Measurements from ENCODE around the gene LTBP2.

The LTBP2 gene

DNA sequence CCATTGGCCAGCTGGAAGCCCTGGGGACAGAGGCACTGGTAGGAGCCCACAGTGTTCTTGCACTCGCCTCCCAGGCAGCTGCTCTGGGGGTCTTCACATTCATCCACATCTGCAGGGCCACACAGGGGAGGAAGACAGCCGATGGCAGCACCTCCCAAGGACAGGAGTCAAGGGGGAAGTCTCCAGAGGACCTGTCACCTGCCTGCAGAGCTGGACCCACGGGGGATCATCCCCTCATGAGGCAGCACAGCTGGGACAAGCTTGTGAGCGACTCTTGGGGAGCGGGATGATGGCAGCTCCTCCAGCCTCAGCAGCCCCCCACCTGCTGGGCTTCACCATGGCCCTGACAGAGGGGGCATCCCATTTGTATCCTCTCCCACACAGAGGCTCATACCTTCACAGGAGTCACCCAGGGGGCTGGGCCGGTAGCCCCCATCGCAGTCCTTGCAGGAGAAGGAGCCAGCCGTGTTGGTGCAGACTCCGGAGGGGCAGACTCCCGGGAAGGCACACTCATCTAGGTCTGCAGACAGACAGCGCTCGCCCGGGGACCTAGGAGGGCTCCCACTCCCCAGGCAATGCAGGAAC, 103.1 kb downstream of the LTBP2 start:
- no peak for DNase-seq (ENCODE audit: low read depth, low spot score)

DNA sequence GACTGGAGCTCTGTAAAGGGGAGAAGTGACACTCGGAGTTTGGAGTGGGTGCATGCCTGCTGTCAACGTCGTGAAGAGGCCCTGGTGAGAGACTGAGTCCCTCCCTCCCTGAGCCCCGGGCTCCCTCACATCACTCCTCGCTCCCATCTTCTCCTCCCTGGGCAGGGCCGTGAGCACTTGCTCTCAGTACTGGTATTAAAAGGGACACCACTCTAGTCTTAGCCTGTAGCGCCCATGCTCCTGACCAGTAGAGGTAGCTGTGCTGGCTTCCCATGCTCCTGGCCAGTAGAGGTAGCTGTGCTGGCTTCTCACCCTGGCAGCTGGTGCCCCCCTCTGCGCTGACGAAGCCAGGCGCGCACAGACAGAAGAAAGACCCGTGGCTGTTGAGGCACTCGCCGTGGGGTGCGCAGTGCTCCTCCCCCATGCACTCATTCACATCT, 103.7 kb downstream of the LTBP2 start:
- no peak for DNase-seq (ENCODE audit: low read depth, low spot score)

DNA sequence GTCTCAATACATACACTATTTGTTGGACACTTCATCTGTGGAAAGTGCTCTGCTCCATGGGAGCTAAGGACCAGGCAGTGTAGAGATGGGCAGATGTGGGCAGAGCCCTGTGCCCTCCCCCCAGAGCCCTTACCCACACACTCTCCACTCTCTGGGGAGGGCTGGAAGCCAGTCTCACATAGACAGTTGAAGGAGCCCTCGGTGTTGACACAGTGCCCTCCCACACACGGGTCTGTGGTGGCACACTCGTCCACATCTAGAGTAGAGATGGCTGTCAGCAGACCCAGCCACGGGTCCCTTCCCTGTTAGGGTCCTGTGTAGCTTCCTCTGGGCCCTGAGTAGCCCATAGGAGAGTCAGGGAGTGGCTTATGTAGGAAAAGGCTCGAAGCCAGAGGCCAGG, 104.2 kb downstream of the LTBP2 start:
- no peak for DNase-seq (ENCODE audit: low read depth, low spot score)

DNA sequence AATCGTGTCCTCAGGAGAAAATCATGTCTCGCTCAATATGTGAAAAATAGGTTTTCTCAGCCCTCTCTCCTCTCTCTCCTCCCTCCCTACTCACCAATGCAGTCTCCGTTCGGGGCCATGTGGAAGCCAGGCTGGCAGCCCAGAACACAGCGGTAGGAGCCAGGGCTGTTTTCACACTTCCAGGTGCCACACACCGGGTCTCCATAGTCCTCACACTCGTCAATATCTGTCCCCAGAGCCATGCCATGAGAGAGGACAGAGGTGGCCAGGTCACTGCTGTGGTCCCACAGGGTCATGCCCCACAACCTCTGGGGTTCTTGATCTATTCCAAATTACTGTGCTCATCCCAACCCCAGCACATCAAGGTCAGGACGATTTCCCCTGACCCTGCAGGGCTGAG, 105.0 kb downstream of the LTBP2 start:
- DNase-seq (ENCODE audit: low read depth, low spot score): no peak

DNA sequence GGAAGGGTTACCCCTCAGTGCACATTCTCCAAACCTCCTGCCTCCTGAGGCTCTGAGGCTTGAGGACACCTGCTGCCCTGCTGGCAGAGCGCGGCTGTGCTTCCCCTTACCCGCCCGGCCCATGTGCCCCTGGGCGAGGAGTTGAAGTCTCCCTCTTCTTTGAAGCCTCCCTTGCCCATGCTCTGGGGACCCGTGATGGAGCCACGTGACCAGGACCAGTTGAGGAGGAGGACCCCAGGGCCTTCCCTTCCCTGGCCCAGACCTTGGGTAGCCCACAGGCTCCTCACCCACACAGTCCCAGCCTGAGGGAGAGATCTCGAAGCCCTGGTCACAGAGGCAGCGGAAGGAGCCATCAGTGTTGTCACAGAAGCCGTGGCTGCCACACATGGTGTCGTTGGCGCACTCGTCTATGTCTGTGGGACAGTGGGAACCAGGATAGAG, 105.6 kb downstream of the LTBP2 start:
- no peak for DNase-seq (ENCODE audit: low read depth, low spot score)

DNA sequence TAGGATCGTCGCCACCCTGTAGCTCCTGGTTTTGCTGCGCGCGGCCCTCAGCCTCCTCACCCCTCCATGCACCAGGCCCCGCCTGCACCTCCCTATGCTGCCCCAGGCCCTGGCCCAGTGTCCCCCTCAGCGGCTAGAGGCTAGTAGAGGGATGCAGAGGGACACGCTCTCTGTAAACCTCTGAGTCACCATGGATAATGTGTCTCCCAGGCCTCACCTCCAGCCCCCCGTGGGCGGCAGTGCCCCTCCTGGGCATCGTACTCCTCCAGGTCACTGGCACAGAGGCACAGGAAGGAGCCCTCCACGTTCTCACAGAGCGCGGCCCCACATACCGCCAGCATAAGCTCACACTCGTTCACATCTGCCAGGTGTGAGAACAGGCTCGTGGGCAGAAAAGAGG, 106.2 kb downstream of the LTBP2 start:
- DNase-seq (ENCODE audit: low read depth, low spot score): no peak

DNA sequence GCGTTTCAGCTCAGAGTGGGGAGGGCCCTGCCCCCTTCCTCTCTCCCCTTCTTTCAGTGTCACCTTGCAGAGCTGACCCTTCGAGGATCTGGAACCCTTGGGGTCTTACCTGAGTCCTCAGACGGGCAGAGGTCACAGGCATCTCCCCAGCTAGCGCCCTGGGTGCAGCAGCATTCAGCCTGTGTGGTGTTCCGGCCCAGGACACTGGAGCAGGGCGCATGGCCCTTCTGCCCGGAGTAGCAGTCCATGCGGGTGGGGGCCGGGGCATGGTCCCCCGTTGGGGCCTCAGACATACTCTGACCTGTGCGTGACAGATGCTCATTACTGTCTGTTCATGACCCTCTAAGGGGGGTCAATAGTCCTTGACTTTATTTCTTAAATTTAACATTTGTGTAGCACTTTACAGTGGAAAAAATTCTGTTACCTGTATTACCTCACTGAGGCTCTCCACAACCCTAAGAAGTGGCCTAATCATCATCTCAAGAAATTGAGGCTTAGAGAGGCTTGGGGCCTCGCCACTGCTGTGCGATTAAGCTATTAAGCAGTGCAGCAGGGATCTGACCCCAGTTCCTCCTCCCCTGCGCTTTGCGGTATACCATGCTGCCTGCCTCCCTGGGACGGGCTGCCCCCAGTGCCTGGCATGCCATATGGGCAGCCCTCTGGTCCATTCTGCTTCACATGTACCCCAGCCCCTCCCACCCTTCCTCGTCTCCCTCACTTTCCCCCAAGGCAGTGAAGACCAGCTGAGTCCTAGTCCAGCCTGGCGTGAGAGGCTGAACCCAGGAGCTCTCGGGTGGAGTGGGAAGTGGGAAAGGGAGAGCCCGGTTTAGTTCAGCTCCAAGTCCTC, 106.9 kb downstream of the LTBP2 start:
- DNase-seq (ENCODE audit: low read depth, low spot score): no peak

DNA sequence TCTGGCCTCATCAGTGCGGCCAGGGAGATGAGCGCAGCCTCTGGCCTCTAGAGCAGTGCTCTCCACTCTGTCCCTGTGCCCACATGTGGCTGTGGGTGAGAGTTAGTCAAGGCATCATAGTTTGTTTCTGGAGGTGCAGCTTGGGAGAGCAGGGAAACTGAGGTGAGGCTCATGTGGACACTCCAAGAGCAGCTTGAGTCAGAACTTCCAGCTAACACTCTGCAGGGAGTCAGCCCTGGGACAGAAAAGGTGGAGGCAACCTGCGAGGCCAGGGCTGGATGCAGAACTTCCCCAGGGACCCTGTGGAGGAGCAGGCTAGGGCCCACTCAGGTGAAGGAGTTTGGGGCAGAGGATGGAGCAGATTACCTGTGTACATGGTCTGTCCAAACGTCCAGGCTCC, 107.6 kb downstream of the LTBP2 start:
- no peak for DNase-seq (ENCODE audit: low read depth, low spot score)

DNA sequence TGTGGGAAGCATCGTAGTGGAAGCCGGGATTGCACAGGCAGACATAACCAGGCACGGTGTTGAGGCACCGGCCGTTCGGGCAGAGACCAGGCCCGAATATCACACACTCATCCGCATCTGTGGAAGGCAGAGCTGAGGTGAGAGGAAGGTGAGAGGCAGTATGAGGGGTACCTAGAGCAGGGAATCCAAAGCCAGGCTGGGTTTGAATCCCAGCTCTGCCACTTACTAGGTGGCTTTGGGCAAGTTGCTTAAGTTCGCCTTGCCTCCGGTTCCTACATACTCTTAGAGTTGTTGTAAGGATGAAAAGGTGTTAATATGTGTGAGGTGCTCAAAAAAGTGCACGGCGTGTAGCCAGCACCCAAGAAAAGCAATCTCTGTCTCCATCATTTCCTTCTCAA, 108.1 kb downstream of the LTBP2 start:
- DNase-seq (ENCODE audit: low read depth, low spot score): no peak

DNA sequence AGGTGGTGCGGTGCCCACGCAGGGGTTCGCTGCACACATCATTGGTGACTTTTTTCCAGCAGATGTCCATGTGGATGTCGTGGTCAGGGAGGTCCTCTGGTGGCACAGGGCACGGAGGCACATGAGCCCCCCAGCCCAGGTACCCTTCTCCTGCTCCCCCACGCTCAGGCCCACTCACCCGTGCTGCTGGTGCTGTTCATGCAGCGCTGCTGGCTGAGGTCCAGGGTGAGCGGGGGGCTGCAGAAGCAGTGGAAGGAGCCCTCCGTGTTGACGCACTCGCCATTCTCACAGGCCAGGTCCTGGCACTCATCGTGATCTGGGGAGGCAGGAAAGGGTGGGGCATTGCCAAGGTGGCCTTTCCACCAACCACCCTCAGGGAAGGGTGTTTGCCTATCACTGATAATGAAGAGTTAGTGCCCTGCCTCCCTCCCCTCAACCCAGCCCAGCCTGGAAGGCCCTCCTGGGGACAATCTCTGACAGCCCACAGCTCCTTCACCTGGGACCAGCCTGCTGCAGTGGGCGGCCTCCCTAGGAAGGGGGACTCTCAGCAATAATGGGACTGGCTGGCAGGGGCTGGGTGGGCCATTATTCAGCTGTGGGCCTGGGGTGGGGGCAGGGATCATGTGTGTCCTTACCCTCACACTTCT, 108.6 kb downstream of the LTBP2 start:
- no peak for DNase-seq (ENCODE audit: low read depth, low spot score)

DNA sequence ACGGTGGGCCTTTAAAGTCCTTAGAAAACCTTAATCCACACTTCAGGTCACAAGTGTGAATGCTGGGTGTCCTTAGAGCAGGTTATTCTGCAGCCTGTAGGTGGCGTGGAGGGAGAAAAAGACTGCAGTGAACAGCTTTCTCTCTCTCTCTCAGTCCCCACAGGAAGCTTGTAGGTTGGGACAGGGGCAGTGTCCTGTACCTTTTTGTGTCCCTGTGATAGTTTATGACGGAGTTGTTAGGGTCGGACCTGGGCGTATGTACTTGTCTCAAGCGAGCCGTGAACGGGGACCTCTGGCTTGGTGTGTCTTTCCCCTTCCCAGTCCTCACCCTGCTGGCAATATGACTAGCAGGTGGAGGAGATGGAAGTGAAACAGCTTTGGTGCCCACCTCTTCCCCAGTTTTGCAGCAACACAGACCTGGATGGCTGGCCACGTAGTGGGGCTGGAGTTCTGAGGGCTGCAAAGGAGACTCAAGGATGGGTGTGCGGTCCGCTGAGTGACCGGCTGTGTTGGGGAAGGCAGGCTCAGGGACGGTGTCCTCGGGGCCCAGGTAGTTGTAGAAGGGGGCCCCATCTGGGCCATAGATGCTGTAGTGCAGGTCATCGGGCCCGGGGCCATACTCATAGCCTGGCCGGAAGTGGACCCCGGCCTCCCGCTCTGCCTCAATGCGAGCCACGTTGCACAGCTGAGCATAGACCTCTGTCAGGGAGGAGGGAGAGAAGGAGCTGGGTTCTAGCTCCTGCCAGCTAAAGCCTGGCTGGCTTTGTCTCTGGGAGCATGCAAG, 109.6 kb downstream of the LTBP2 start:
- DNase-seq (ENCODE audit: low read depth, low spot score): no peak

DNA sequence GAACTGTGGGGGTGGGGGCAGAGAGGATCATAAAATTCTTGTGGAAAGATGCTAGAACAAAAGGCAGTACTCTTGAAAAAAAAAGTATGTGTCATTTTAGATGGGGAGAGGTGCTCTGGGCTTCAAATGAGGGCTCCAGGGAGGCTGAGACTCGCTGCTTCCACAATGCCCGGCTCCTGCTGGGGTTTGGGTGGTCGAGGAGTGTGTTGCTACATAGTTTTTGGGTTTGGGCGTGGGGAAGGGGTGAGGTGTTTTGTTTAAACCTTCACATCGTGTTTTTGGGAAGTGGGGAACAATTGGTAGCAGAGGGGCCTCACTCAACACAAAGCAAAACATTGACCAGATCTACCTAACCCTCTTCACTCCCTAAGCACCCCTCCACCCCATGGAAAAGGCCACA, 110.3 kb downstream of the LTBP2 start:
- no peak for DNase-seq (ENCODE audit: low read depth, low spot score)

DNA sequence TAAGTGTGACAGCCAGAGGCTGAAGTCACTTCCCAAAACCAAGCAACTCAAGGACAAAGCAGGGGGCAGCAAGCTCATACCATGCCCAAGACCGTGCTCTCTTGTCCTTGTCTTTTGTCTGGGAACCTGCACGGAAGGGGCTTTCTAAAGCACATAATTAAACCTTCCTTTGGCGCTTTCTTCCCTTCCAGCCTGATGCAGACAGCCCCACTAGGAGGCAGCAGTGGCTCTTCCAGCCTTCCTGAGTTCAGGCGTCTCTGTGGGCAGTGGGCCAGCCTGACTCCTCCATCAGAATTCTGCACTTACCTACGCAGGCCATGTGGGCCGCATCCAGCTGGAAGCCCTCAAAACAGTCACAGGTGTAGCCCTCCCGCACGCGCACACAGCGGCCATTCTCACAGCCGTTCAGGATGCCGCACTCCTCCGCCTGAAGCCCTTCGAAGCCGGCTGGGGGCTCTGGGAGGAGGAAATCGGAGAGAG, 110.9 kb downstream of the LTBP2 start:
- DNase-seq (ENCODE audit: low read depth, low spot score): no peak

DNA sequence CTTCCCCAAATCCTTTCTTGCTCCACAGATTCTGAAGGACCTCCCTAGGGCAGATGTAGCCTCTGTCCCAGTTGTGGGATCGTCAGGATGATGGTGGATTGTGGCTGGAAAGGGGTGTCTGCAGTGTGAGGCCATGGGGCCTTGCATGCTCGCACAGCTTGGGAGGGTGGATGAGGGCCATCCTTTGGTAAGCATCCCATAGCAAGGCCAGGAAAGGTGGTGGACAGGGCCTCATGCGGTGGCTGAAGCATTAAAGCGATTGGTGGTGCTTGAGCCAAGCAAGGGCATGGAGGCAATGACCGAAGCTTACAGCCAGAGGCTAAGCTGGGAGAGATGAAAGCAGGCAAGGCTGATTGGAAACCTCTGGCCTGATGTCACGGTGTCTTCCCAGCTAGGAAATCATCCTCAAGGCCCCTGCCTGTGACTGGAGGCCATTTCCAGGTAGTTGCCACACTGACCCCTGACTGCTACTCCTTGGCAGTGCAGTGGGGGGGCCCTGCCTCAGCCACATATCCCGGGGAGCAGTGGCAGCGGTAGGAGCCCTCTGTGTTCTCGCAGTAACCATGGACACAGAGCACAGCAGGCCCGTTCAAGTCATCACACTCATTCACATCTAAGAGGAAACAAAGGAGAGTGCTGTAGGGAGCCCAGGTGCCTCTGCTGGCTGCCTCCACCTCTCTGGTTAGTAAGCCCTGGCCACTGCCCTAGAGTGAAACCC, 111.5 kb downstream of the LTBP2 start:
- DNase-seq (ENCODE audit: low read depth, low spot score): no peak

DNA sequence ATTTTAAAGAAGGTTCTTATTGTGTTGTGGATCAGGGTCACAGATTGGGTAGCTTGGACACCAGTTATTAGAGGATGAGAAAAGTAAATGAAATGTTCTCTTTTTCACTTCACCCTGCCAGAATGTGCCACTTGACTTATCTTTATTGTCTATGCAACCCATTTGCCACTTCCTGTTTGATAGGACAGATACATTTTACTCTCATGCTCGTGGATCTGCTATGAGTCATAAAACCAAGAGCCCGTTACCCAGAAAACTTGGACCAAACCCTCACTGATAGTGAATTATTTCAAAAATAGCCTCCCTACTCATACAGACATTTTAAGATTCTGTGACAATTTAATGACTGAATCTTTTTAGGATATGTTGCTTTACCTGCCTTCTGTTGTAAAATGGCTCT, 116.7 kb downstream of the LTBP2 start:
- DNase-seq (ENCODE audit: low read depth, low spot score): no peak

DNA sequence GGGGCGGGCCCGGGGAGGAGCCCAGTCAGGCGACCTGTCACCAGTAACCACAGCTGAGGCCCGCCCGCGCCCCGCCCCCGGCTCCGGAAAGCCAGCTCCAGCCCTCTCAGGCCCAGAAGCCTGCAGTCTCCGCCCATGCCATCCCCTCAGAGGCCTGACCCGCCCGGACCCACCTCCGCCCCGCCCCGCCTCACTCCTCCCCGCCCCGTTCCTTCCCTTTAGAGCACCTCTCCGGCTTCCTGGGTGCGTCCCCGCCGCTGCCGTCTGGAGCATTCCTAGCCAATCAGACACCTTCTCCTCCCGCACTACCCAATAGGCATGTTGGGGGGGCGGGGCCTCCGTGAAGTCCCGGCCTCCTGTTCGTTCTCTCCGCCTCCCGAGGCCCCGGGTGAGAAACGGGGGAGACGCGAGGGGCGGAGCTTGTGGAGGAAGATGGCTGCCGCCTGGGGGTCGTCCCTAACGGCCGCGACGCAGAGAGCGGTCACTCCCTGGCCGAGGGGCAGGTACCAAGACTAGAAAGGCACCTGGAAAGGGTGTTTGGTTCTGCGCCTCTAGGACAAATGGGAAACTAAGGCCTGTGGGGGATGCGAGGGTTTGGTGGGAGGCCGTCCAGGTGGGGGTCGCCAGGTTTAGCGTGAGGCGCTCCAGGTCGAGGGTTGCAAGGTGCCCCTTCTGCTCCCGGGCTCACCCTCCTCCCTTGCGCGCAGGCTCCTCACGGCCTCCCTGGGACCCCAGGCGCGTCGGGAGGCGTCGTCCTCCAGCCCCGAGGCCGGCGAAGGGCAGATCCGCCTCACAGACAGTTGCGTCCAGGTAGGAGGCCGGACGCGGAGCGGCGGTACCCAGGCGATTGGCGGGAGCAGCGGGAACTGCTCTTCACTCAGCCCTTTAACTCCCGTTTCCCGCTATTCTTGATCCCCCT, 118.4 kb downstream of the LTBP2 start, which contains the start of gene ISCA2:
ISCA2 (plus strand) TSS at position 423 of the 919 bp plus-strand sequence; CDS start at position 433, 10 bp downstream.
- peak; percentile 99 for DNase-seq (ENCODE audit: low read depth, low spot score)

DNA sequence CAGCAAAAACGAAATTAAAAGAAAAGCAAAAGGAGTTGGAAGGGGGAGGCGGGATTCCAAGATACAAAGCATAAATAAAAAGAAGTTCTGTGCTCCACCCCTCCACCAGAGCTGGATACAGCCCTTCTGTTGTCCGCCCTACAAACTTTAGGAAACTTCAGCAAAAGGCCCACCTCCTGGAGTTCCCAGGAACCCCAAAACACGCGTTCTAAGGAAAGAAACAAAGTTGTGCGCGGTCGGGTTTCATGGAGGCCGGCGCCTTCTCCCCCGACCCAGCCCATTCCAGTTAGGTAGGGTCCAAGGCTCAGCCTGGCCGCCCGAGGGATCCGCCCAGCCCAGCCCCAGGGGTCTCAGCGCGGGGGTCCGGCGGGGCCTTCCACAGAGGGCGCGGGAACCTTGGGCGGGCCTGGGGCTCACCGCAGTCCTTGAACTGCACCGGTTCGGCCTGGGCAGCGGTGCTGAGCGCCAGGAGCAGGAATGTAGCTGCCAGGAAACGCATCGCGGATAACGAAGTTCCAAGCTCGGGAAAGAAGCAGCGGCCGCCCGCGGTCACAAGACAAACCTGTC, 119.2 kb downstream of the LTBP2 start, which contains the start of gene NPC2:
NPC2 (minus strand) TSS at position 530 of the 567 bp plus-strand sequence; CDS start at position 499, 31 bp downstream.
- DNase-seq (ENCODE audit: low read depth, low spot score): no peak

DNA sequence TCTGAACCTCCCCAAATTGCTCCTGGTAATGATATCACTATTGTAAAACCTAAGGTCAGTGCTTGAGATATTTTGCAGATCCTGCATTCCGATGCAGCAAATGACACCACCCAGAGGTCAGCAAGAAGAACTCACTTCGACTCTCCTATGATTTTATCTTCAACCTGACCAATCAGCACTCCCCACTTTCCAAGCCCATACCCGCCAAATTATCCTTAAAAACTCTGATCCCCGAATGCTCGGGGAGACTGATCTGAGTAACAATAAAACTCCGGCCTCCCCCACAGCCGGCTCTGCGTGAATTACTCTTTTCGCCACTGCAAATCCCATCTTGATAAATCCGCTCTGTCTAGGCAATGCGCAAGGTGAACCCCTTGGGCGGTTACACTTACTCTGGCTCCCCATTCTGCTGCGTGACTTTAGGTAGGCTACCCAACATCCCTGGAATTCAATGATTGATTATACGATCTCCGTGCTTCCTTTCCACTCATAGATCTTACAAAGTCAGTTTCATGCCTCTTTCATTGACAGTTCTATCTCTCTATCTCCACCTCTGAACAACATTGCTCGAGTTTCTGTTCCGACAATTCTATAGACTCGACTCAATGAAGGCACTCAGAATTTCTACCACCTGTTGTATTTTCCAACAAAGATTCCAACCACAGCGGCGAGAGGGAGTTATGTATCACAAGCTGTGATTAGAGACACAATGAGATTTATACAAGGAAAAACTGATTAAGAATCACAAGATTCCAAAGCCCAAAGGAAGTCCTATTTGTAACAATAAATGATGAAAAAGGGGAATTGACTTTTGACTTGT, 119.9 kb downstream of the LTBP2 start:
- no peak for DNase-seq (ENCODE audit: low read depth, low spot score)

DNA sequence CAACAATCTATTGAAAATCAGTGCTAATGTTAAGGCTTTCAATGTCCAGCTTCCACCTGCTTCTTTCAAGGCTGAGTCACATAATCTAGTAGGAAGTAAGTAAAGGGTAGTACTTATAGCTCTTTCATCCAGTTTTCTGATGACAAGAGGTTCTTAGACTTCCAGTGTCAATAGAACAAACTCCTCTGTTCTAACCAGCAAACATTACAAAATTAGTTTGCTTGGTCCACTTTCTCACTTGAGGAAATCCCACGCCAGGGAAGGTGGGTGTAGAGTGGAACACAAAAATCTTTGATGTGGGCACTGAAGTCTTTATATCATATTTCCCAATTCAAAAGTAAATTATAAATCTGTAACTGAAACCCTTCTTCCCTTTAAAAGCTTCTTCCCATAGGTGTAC, 121.6 kb downstream of the LTBP2 start:
- DNase-seq (ENCODE audit: low read depth, low spot score): no peak

Measured in activated naive CD8-positive, alpha-beta T cell treated with anti-CD3 and anti-CD28 coated beads, Interleukin-2, amount 50 U/mL, for 16 hours (primary cell).